HG03439 (cell line): ENCODE data around the gene OSBPL3.
A peak's percentile ranks its signal among the peaks of the same experiment; 100 is the strongest.

Experiments
- ATAC-seq: cut with Tn5 transposase; IDR thresholded peaks from one replicate; pipeline ENCODE4 v1.9.1; 2021; ENCODE audit warnings: mild to moderate bottlenecking, moderate library complexity; ENCODE audit not compliant: unreplicated experiment

OSBPL3 gene

GRCh38 chr7:24868741-24869140, 111.2 kb downstream of the OSBPL3 start:
- ATAC-seq = no peak

- no peak for ATAC-seq
These were observed 113.9 kb downstream of the OSBPL3 start for GRCh38 chr7:24866004-24866615.

- ATAC-seq = no peak
These were observed 115.7 kb downstream of the OSBPL3 start for GRCh38 chr7:24864214-24864817.

- ATAC-seq = no peak
These were observed 116.4 kb downstream of the OSBPL3 start for GRCh38 chr7:24863626-24864025.

- no peak for ATAC-seq
These were observed 117.5 kb downstream of the OSBPL3 start for GRCh38 chr7:24862461-24862860.

GRCh38 chr7:24861336-24861735, 118.6 kb downstream of the OSBPL3 start:
- ATAC-seq = no peak

GRCh38 chr7:24860611-24861010, 119.4 kb downstream of the OSBPL3 start:
- no peak for ATAC-seq

GRCh38 chr7:24858108-24858977, 121.6 kb downstream of the OSBPL3 start:
- no peak for ATAC-seq

GRCh38 chr7:24857623-24858022, 122.4 kb downstream of the OSBPL3 start:
- ATAC-seq = no peak

GRCh38 chr7:24854866-24855265, 125.1 kb downstream of the OSBPL3 start:
- no peak for ATAC-seq

- no peak for ATAC-seq
These were observed 128.2 kb downstream of the OSBPL3 start for GRCh38 chr7:24851786-24852185.

GRCh38 chr7:24848878-24849277, 131.1 kb downstream of the OSBPL3 start:
- no peak for ATAC-seq

- no peak for ATAC-seq
These were observed 132.2 kb downstream of the OSBPL3 start for GRCh38 chr7:24847754-24848153.

- ATAC-seq = no peak
These were observed 136.1 kb downstream of the OSBPL3 start for GRCh38 chr7:24843821-24844434.

GRCh38 chr7:24842449-24843241, 137.3 kb downstream of the OSBPL3 start:
- ATAC-seq = peak; percentile 48

- ATAC-seq = no peak
These were observed 137.9 kb downstream of the OSBPL3 start for GRCh38 chr7:24842029-24842428.

- no peak for ATAC-seq
These were observed 139.4 kb downstream of the OSBPL3 start for GRCh38 chr7:24840563-24840962.

- peak; percentile 51 for ATAC-seq
These were observed 143.9 kb downstream of the OSBPL3 start for GRCh38 chr7:24836084-24836483.

GRCh38 chr7:24835643-24836042, 144.3 kb downstream of the OSBPL3 start:
- no peak for ATAC-seq

- ATAC-seq = no peak
These were observed 145.7 kb downstream of the OSBPL3 start for GRCh38 chr7:24834128-24834798.
